ENCODE results near the gene NFATC3. TPM values are rescaled to one million over a fixed set of nuclear protein-coding genes. Genes with fewer than 3 reads are reported as not detected.

Gene NFATC3
- total RNA-seq, 1 experiment from 2014 or later = 37.2 TPM

- H3K27me3 ChIP-seq (ENCODE audit: insufficient read depth, low read depth) = no peaks in the 10 kb centered on the region
- no peak for TF ChIP-seq CTCF (conservative IDR thresholded peaks at IDR 0.05)
- peaks cover 22% of the 10 kb centered on the region for H3F3A ChIP-seq (ENCODE audit: insufficient read depth, low read depth)
- no peak overlapping the region for H3K27ac ChIP-seq
- intact Hi-C loops (cut with micrococcal nuclease; ENCODE audit: unreplicated experiment) = no loop called here
- peaks cover 23% of the 10 kb centered on the region for H3K79me2 ChIP-seq (ENCODE audit: low read depth)
- no TSS peak for BruUV-seq (replicated peaks)
- H4K20me1 ChIP-seq (ENCODE audit: insufficient read depth) = peaks cover 2% of the 10 kb centered on the region
- H3K4me3 ChIP-seq = no peak overlapping the region
- CTCF ChIA-PET = interaction anchor here (0.6 kb wide), 1 partner anchor 24 kb away, joined by 3 read pairs; no protein-coding TSS in a partner anchor
- H3K4me2 ChIP-seq = no peak overlapping the region
- peaks cover 10% of the 10 kb centered on the region for H3K4me1 ChIP-seq (replicated peaks; ENCODE audit: insufficient read depth)
- H3K9me3 ChIP-seq (ENCODE audit: insufficient read depth, low read depth) = no peaks in the 10 kb centered on the region
- POLR2A ChIA-PET (ENCODE audit: unreplicated experiment) = interaction anchor here (0.5 kb wide), 1 partner anchor 65 kb away, joined by 14 read pairs; no protein-coding TSS in a partner anchor
- H3K36me3 ChIP-seq (ENCODE audit: low read depth) = no peaks in the 10 kb centered on the region
- no peaks in the 10 kb centered on the region for H3K9me2 ChIP-seq (ENCODE audit: insufficient read depth)
- DNase-seq = no peak
- no peak overlapping the region for H2AFZ ChIP-seq
Measured at GRCh38 chr16:68082629-68083238, 2.4 kb upstream of the NFATC3 start.

GRCh38 chr16:68083239-68083781 is 1.9 kb upstream of the NFATC3 start:
- ChIA-PET POLR2A (ENCODE audit: unreplicated experiment) (interaction anchor here (0.5 to 0.7 kb wide), 5 partner anchors 10 to 913 kb away, joined by 3 to 11 read pairs (median 8); partner anchors contain the start of gene NOL3), CTCF (interaction anchor here (0.6 to 1.0 kb wide), 2 partner anchors 20 to 25 kb away, joined by 3 to 6 read pairs; no protein-coding TSS in a partner anchor)
- Histone ChIP-seq H3K36me3 (ENCODE audit: low read depth) (no peaks in the 10 kb centered on the region), H3F3A (ENCODE audit: insufficient read depth, low read depth) (peaks cover 22% of the 10 kb centered on the region), H3K9me2 (ENCODE audit: insufficient read depth) (no peaks in the 10 kb centered on the region), H3K4me2 (no peak overlapping the region), H4K20me1 (ENCODE audit: insufficient read depth) (peaks cover 2% of the 10 kb centered on the region), H3K4me3 (no peak overlapping the region), H3K79me2 (ENCODE audit: low read depth) (peaks cover 27% of the 10 kb centered on the region), H3K4me1 (replicated peaks; ENCODE audit: insufficient read depth) (peaks cover 14% of the 10 kb centered on the region), H3K9me3 (ENCODE audit: insufficient read depth, low read depth) (no peaks in the 10 kb centered on the region), H2AFZ (no peak overlapping the region), H3K27me3 (ENCODE audit: insufficient read depth, low read depth) (no peaks in the 10 kb centered on the region), H3K27ac (no peak overlapping the region)
- BruUV-seq (replicated peaks) = no TSS peak
- TF ChIP-seq EZH2 (IDR thresholded peaks at IDR 0.05; ENCODE audit: low read depth) = no peak
- no peak for TF ChIP-seq CTCF (conservative IDR thresholded peaks at IDR 0.05)
- no peak for DNase-seq
- intact Hi-C loops (cut with micrococcal nuclease; ENCODE audit: unreplicated experiment) = no loop called here

GRCh38 chr16:68083861-68084503 is 1.2 kb upstream of the NFATC3 start:
- Histone ChIP-seq H3K9me3 (ENCODE audit: insufficient read depth, low read depth) (no peaks in the 10 kb centered on the region), H4K20me1 (ENCODE audit: insufficient read depth) (peaks cover 2% of the 10 kb centered on the region), H3F3A (ENCODE audit: insufficient read depth, low read depth) (peaks cover 22% of the 10 kb centered on the region), H2AFZ (no peak overlapping the region), H3K27me3 (ENCODE audit: insufficient read depth, low read depth) (no peaks in the 10 kb centered on the region), H3K36me3 (ENCODE audit: low read depth) (no peaks in the 10 kb centered on the region), H3K4me3 (peak overlapping the region; percentile 60; the same call in 1 of the 2 replicates), H3K4me2 (peak overlapping the region; percentile 80), H3K9me2 (ENCODE audit: insufficient read depth) (no peaks in the 10 kb centered on the region), H3K4me1 (replicated peaks; ENCODE audit: insufficient read depth) (peaks cover 14% of the 10 kb centered on the region), H3K79me2 (ENCODE audit: low read depth) (peaks cover 33% of the 10 kb centered on the region), H3K27ac (no peak overlapping the region)
- peak in 1 of 2 experiments; percentile 46 for DNase-seq
- intact Hi-C loops (cut with micrococcal nuclease; ENCODE audit: unreplicated experiment) = loop anchor here (2.0 kb wide), 1 partner anchor 151 kb away; no protein-coding TSS in a partner anchor
- POLR2A ChIA-PET (ENCODE audit: unreplicated experiment) = interaction anchor here (0.5 to 1.4 kb wide), 9 partner anchors 9 to 914 kb away, joined by 3 to 11 read pairs (median 6); partner anchors contain the start of gene NOL3
- TSS peak; percentile 69 for BruUV-seq (replicated peaks)
- TF ChIP-seq CTCF (conservative IDR thresholded peaks at IDR 0.05) = no peak
- TF ChIP-seq EZH2 (IDR thresholded peaks at IDR 0.05; ENCODE audit: low read depth) = no peak
- CTCF ChIA-PET = interaction anchor here (0.6 to 1.0 kb wide), 2 partner anchors 21 to 90 kb away, joined by 3 to 6 read pairs; no protein-coding TSS in a partner anchor

Measured in PC-9 (cell line).